GM12878 (cell line): Measurements from ENCODE around the gene DAD1. TPM values are rescaled to one million over a fixed set of nuclear protein-coding genes. Genes with fewer than 3 reads are reported as not detected.

ENCODE experiments used
- ATF2 ChIP-seq: IDR thresholded peaks from 2 replicates; pipeline ENCODE4 v1.6.1; 2012; ENCODE audit warnings: low read length, inconsistent platforms
- BACH1 ChIP-seq: fragments of 450-650 bp; IDR thresholded peaks from 2 replicates; pipeline ENCODE4 v1.6.1; 2017; ENCODE audit warnings: mild to moderate bottlenecking, borderline replicate concordance
- CREM ChIP-seq: IDR thresholded peaks from 2 replicates; pipeline ENCODE4 v1.6.1; 2014; ENCODE audit warnings: antibody characterized with exemption, low read depth
- ETV6 ChIP-seq, 2 experiments: fragments of 450-650 bp in 1 of 2; IDR thresholded peaks in 1 of 2; conservative IDR thresholded peaks in 1 of 2; 2 replicates each; pipeline ENCODE4 v1.6.1; 2014; ENCODE audit warnings: antibody characterized with exemption in 1 of 2, borderline replicate concordance in 1 of 2, low read depth in 1 of 2, mild to moderate bottlenecking in 1 of 2, moderate library complexity in 1 of 2
- GABPA ChIP-seq: IDR thresholded peaks from 2 replicates; pipeline ENCODE4 v1.6.1; 2014; ENCODE audit warnings: antibody characterized with exemption, low read depth, mild to moderate bottlenecking, inconsistent platforms
- HCFC1 ChIP-seq: fragments of 150-350 bp; IDR thresholded peaks from 2 replicates; pipeline ENCODE4 v1.6.1; 2014; ENCODE audit warnings: low read length
- HDAC6 ChIP-seq: fragments of 200-600 bp; sonication (generic); IDR thresholded peaks from one replicate; pipeline ENCODE4 v1.8.0; 2017; ENCODE audit warnings: antibody characterized with exemption; ENCODE audit not compliant: unreplicated experiment
- IKZF2 ChIP-seq, 2 experiments: fragments of 450-650 bp; IDR thresholded peaks; 2 replicates each; pipeline ENCODE4 v1.6.1; 2017; ENCODE audit warnings: mild to moderate bottlenecking in 2 of 2, moderate library complexity in 2 of 2
- NR2C2 ChIP-seq: IDR thresholded peaks from 2 replicates; pipeline ENCODE4 v1.6.1; 2011; ENCODE audit warnings: borderline replicate concordance, low read depth; ENCODE audit not compliant: control insufficient read depth, insufficient read length
- NRF1 ChIP-seq: conservative IDR thresholded peaks from 2 replicates; pipeline ENCODE4 v1.6.1; 2011; ENCODE audit warnings: mild to moderate bottlenecking, low read depth, low read length, improper control_type of control experiment
- POLR2AphosphoS5 ChIP-seq: IDR thresholded peaks from 2 replicates; pipeline ENCODE4 v1.6.1; 2011; ENCODE audit warnings: mild to moderate bottlenecking, low read length, inconsistent platforms
- SKIL ChIP-seq: fragments of 450-650 bp; IDR thresholded peaks from 2 replicates; pipeline ENCODE4 v1.6.1; 2017; ENCODE audit warnings: mild to moderate bottlenecking, low read depth, inconsistent platforms; ENCODE audit not compliant: poor library complexity, severe bottlenecking
- SMAD1 ChIP-seq: fragments of 450-650 bp; IDR thresholded peaks from 2 replicates; pipeline ENCODE4 v1.6.1; 2018; ENCODE audit warnings: mild to moderate bottlenecking, low read depth; ENCODE audit not compliant: partially characterized antibody
- TCF12 ChIP-seq: IDR thresholded peaks from 2 replicates; pipeline ENCODE4 v1.6.1; 2011; ENCODE audit warnings: low read depth, mild to moderate bottlenecking, low read length
- YBX1 ChIP-seq: fragments of 450-650 bp; IDR thresholded peaks from 2 replicates; pipeline ENCODE4 v1.6.1; 2016; ENCODE audit warnings: antibody characterized with exemption
- ZNF207 ChIP-seq: fragments of 450-650 bp; IDR thresholded peaks from 2 replicates; pipeline ENCODE4 v1.6.1; 2014; ENCODE audit warnings: antibody characterized with exemption, mild to moderate bottlenecking, borderline replicate concordance
- polyA plus RNA-seq, 11 experiments: library from polyadenylated mRNA; depleted of rRNA in 4 of 11; unstranded in 6 of 11; stranded (reverse) in 5 of 11; fragments of >200 nt; fragmentation: Nextera tagmentation in 4 of 11; fragmentation: Illumina TruSeq in 1 of 11; extraction: Ambion mirVana in 4 of 11; extraction: Trizol in 1 of 11; gene quantifications; 1 replicate in 1 of 11; 2 replicates in 10 of 11; pipeline versions ENCODE4 v1.2.1 to v1.2.3, GENCODE V29; 2011 to 2016; ENCODE audit warnings: inconsistent platforms in 2 of 11, missing spikeins in 2 of 11, low read depth in 1 of 11
- total RNA-seq, 4 experiments: library from RNA; depleted of rRNA in 3 of 4; stranded (reverse); fragments of >200 nt in 3 of 4; fragmentation: Illumina TruSeq in 1 of 4; extraction: Trizol in 1 of 4; gene quantifications; 2 replicates each; pipeline versions ENCODE4 v1.2.1 to v1.2.3, GENCODE V29; 2013 to 2021
- TF ChIP-seq, protein P1 (sequence below): fragments of 150-350 bp; IDR thresholded peaks from 2 replicates; pipeline ENCODE4 v1.6.1; 2016; ENCODE audit warnings: low read depth, low read length
- TF ChIP-seq, protein P2 (sequence below): fragments of 450-650 bp; IDR thresholded peaks from 2 replicates; pipeline ENCODE4 v1.6.1; 2017; ENCODE audit warnings: mild to moderate bottlenecking

DAD1 gene
- total and polyA plus RNA-seq, 10 of the 15 experiments (the other 5 are each of a cell fraction or from before 2014, with no cell fraction given) = 161 to 920 (median 319) TPM

DNA sequence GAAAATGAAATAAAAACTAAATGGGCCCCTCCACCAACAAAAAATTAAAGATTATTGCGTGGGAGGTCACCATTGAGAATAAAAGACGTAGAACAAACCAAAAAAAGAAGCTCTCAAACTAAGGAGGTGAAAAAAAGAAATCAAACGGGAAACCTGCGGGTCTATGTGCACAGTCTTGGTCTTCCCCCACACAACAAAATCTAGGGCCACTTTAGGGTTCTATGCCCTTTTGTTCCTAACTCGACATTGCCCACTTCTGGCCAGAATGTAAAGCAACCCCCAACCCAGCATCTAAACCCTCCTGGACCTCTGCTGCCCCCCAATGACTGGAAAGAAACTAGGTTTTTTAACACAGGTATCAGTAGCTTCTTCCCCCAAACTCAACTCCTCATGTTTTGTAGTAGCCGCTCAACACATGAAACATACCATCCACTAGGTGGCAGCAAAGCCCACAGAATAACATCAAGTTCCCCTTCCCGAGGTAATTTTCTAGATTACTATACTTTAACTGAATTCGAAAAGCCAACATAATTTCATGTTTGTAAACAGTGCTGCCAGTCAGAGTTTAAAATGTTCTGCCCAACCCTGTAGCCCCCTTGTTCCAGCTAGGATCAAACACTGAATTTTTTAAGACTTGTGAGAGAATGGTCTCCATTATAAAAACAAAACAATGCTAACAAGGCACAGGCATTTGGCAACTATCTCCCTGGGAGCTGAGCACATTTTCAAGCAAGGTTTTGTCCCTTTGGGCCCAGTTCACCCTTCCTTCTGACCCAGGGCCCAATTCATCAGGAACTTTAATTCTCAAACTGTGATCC lies 18.7 kb downstream of the DAD1 start (continued):
- TF ChIP-seq, protein P1, sequence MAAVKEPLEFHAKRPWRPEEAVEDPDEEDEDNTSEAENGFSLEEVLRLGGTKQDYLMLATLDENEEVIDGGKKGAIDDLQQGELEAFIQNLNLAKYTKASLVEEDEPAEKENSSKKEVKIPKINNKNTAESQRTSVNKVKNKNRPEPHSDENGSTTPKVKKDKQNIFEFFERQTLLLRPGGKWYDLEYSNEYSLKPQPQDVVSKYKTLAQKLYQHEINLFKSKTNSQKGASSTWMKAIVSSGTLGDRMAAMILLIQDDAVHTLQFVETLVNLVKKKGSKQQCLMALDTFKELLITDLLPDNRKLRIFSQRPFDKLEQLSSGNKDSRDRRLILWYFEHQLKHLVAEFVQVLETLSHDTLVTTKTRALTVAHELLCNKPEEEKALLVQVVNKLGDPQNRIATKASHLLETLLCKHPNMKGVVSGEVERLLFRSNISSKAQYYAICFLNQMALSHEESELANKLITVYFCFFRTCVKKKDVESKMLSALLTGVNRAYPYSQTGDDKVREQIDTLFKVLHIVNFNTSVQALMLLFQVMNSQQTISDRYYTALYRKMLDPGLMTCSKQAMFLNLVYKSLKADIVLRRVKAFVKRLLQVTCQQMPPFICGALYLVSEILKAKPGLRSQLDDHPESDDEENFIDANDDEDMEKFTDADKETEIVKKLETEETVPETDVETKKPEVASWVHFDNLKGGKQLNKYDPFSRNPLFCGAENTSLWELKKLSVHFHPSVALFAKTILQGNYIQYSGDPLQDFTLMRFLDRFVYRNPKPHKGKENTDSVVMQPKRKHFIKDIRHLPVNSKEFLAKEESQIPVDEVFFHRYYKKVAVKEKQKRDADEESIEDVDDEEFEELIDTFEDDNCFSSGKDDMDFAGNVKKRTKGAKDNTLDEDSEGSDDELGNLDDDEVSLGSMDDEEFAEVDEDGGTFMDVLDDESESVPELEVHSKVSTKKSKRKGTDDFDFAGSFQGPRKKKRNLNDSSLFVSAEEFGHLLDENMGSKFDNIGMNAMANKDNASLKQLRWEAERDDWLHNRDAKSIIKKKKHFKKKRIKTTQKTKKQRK = no peak
- TF ChIP-seq SKIL (peak; percentile 94), TCF12 (0 out of 2 replicates have a peak, but pooled peaks have one; percentile 70), SMAD1 (no peak), BACH1 (no peak; the same call in 1 of the 2 replicates), ZNF207 (peak; percentile 98), IKZF2 (IDR thresholded peaks at IDR 0.05) (peak; percentile 51 to 85; a peak in 2 of 4 replicates), GABPA (peak; percentile 81), POLR2AphosphoS5 (no peak), HCFC1 (peak; percentile 60), HDAC6 (no peak), NR2C2 (no peak), NRF1 (no peak), ATF2 (peak; percentile 74), YBX1 (no peak), ETV6 (conservative IDR thresholded peaks at IDR 0.05 in 1 of 2, IDR thresholded peaks at IDR 0.05 in 1 of 2; ENCODE audit: borderline replicate concordance in 1 of 2, low read depth in 1 of 2) (peak in 1 of 2 experiments; percentile 78; a peak in 1 of 4 replicates), CREM (peak; percentile 73)
- TF ChIP-seq, protein P2, sequence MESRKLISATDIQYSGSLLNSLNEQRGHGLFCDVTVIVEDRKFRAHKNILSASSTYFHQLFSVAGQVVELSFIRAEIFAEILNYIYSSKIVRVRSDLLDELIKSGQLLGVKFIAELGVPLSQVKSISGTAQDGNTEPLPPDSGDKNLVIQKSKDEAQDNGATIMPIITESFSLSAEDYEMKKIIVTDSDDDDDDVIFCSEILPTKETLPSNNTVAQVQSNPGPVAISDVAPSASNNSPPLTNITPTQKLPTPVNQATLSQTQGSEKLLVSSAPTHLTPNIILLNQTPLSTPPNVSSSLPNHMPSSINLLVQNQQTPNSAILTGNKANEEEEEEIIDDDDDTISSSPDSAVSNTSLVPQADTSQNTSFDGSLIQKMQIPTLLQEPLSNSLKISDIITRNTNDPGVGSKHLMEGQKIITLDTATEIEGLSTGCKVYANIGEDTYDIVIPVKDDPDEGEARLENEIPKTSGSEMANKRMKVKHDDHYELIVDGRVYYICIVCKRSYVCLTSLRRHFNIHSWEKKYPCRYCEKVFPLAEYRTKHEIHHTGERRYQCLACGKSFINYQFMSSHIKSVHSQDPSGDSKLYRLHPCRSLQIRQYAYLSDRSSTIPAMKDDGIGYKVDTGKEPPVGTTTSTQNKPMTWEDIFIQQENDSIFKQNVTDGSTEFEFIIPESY = no peak
